Measurements from ENCODE around the gene APOA1. TPM values are rescaled to one million over a fixed set of nuclear protein-coding genes. Genes with fewer than 3 reads are reported as not detected.

Gene APOA1
- total and polyA plus RNA-seq, 2 donors (not counting 3 experiments of a cell fraction or from before 2014, with no cell fraction given) = not detected

DNA sequence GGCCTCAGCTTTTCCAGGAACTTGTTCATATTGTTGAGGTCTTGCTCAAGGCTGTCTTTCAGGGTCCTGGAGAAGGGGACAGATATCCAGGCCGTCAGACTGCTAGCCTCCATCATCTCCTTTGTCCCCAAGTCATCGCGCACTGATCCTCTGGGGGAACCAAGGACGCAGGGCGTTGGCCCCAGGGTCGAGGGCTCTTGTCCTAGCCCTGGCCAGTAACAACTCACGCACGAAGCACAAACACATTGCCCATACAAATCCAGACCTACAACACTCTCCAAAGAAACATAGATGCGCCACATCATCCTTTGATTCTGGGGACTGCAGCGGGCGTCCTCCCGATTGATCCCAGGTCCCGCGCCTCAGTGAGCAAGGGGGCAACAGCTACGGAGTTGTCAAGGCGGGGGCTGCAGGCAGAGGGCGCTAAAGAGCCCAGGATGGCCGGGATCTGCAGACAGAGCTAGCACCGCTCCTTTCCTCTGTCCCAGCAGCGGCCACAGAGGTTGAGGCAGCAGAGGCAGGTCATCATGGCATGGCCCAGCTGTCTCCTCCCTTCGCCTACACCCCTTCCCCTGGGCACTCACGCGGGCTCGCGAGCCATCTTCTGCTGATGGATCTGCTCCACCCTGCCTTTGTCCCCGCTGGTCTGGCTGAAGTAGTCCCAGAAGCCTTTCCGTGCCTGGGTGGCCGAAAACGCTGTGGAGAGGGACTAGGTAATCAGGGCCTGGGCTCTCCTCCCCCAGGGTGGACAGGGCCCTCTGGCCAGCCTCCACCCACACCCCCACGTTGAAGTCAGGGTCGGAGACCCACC, 46.2 kb downstream of the APOA1 start:
- Histone ChIP-seq H3K4me3 (replicated peaks in 1 of 3; ENCODE audit: insufficient read depth in 1 of 3, low read depth in 1 of 3, low read length in 3 of 3) (no peak overlapping the region), H3K27me3 (ENCODE audit: control insufficient read depth in 2 of 2, insufficient read depth in 2 of 2, low read length in 2 of 2) (no peaks in the 10 kb centered on the region), H3K36me3 (ENCODE audit: control insufficient read depth in 2 of 2, extremely low read depth in 1 of 2, insufficient read depth in 2 of 2, low read length in 2 of 2) (no peaks in the 10 kb centered on the region), H3K4me1 (ENCODE audit: control insufficient read depth, extremely low read depth, insufficient read depth, low read length) (peaks cover 13% of the 10 kb centered on the region), H3K9ac (replicated peaks; ENCODE audit: extremely low read depth, insufficient read depth, low read length) (no peak overlapping the region), H3K9me1 (replicated peaks; ENCODE audit: control insufficient read depth, extremely low read depth, insufficient read depth, low read length) (no peaks in the 10 kb centered on the region), H4K20me1 (replicated peaks; ENCODE audit: control insufficient read depth, extremely low read depth, insufficient read depth, low read length) (no peaks in the 10 kb centered on the region), H3K4me2 (ENCODE audit: insufficient read depth, low read length) (no peak overlapping the region), H3K27ac (ENCODE audit: insufficient read depth, low read depth, low read length) (no peak overlapping the region), H3K79me2 (ENCODE audit: control insufficient read depth, insufficient read depth, low read length) (peaks cover 15% of the 10 kb centered on the region), H3K9me3 (replicated peaks; ENCODE audit: control insufficient read depth, insufficient read depth, low read length) (no peaks in the 10 kb centered on the region), H2AFZ (ENCODE audit: low read depth, low read length) (peak overlapping the region; percentile 1)
- BruUV-seq (replicated peaks) = no TSS peak
- intact Hi-C loops (cut with micrococcal nuclease) (loop anchor here (1.0 to 5.0 kb wide), 6 partner anchors 45 to 435 kb away; partner anchors contain the start of gene SIK3), dilution Hi-C loops (cut with MboI; ENCODE audit: extremely low pct_ligation_motif_present, low sequenced_read_pairs) (no loop called here)
- CTCF ChIA-PET = interaction anchor here (0.6 to 6.2 kb wide), 63 partner anchors 8 to 588 kb away, joined by 3 to 272 read pairs (median 4); partner anchors contain the start of genes APOA1, APOA4, APOC3 and PAFAH1B2
- POLR2A ChIA-PET = no interaction called here
- DNase-seq (ENCODE audit: low read depth, low spot score) = peak; percentile 65
- FAIRE-seq = peak; percentile 90
- TF ChIP-seq, protein P1, sequence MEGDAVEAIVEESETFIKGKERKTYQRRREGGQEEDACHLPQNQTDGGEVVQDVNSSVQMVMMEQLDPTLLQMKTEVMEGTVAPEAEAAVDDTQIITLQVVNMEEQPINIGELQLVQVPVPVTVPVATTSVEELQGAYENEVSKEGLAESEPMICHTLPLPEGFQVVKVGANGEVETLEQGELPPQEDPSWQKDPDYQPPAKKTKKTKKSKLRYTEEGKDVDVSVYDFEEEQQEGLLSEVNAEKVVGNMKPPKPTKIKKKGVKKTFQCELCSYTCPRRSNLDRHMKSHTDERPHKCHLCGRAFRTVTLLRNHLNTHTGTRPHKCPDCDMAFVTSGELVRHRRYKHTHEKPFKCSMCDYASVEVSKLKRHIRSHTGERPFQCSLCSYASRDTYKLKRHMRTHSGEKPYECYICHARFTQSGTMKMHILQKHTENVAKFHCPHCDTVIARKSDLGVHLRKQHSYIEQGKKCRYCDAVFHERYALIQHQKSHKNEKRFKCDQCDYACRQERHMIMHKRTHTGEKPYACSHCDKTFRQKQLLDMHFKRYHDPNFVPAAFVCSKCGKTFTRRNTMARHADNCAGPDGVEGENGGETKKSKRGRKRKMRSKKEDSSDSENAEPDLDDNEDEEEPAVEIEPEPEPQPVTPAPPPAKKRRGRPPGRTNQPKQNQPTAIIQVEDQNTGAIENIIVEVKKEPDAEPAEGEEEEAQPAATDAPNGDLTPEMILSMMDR (IDR thresholded peaks at IDR 0.05; ENCODE audit: extremely low read depth in 1 of 2, insufficient read depth in 1 of 2, low read depth in 1 of 2, low read length in 2 of 2) = peak; percentile 93 to 94
- no peak for TF ChIP-seq POLR2A (IDR thresholded peaks at IDR 0.05; ENCODE audit: low read depth, low read length)

All from endothelial cell of umbilical vein (primary cell).